A673 (cell line): Measurements from ENCODE around the gene UPF1. TPM values are rescaled to one million over a fixed set of nuclear protein-coding genes. Genes with fewer than 3 reads are reported as not detected.
A peak's percentile ranks its signal among the peaks of the same experiment; 100 is the strongest.

ENCODE experiments used
- BruUV-seq: library from RNA; stranded (reverse); fragments of 400-500 nt; replicated peaks from 2 replicates; lab custom pipeline; 2021; lab: Mats Ljungman, UMichigan
- CTCF ChIA-PET: fragments of 300-600 bp; sonication (Branson Sonifier 250); formaldehyde crosslinking; loops from one replicate; lab custom pipeline; 2022; ENCODE audit warnings: antibody characterized with exemption; lab: Charles Lee
- POLR2A ChIA-PET: fragments of 300-600 bp; sonication (Branson Sonifier 250); formaldehyde crosslinking; loops from one replicate; lab custom pipeline; 2022; ENCODE audit warnings: antibody characterized with exemption; ENCODE audit not compliant: low non-redundant PET; lab: Charles Lee
- DNase-seq: peaks from one replicate; pipeline ENCODE4 v3.0.0-alpha.2; 2015; ENCODE audit warnings: low spot score
- H3K27ac ChIP-seq: fragments of 200-600 bp; sonication (generic); 2 replicates; pipeline ENCODE4 v1.5.1; 2016; ENCODE audit warnings: mixed run types, low read depth, mild to moderate bottlenecking, mixed read lengths, antibody characterized with exemption, low read length; ENCODE audit not compliant: poor library complexity, severe bottlenecking
- H3K27me3 ChIP-seq: fragments of 200-600 bp; sonication (generic); replicated peaks from 2 replicates; pipeline ENCODE4 v1.6.1; 2017; ENCODE audit warnings: mixed run types, low read depth, mild to moderate bottlenecking, mixed read lengths, antibody characterized with exemption, low read length; ENCODE audit not compliant: insufficient read depth, poor library complexity
- H3K36me3 ChIP-seq: fragments of 200-600 bp; sonication (generic); 2 replicates; pipeline ENCODE4 v1.6.1; 2016; ENCODE audit warnings: mixed run types, mild to moderate bottlenecking, mixed read lengths, antibody characterized with exemption, low read length; ENCODE audit not compliant: insufficient read depth, poor library complexity, severe bottlenecking
- H3K4me1 ChIP-seq: fragments of 200-600 bp; sonication (generic); 2 replicates; pipeline ENCODE4 v1.6.1; 2017; ENCODE audit warnings: mixed run types, mild to moderate bottlenecking, mixed read lengths, antibody characterized with exemption, low read length; ENCODE audit not compliant: insufficient read depth, poor library complexity, severe bottlenecking
- H3K4me3 ChIP-seq: fragments of 200-600 bp; sonication (generic); 2 replicates; pipeline ENCODE4 v1.5.1; 2016; ENCODE audit warnings: low read depth, mixed run types, mild to moderate bottlenecking, mixed read lengths, low read length; ENCODE audit not compliant: poor library complexity, severe bottlenecking
- H3K9me3 ChIP-seq: fragments of 200-600 bp; sonication (generic); 2 replicates; pipeline ENCODE4 v1.6.1; 2016; ENCODE audit warnings: mixed run types, low read depth, mild to moderate bottlenecking, mixed read lengths, antibody characterized with exemption, low read length; ENCODE audit not compliant: poor library complexity, severe bottlenecking
- CTCF ChIP-seq: fragments of 300-800, 200-600 bp; sonication (generic); conservative IDR thresholded peaks from 2 replicates; pipeline ENCODE4 v1.5.1; 2017; ENCODE audit warnings: low read depth, mild to moderate bottlenecking, antibody characterized with exemption, low read length, moderate library complexity, mixed read lengths
- EZH2 ChIP-seq: fragments of 200-600 bp; sonication (generic); IDR thresholded peaks from 2 replicates; pipeline ENCODE4 v1.6.1; 2017; ENCODE audit warnings: borderline replicate concordance, low read depth, mild to moderate bottlenecking, mixed read lengths, antibody characterized with exemption, low read length; ENCODE audit not compliant: poor library complexity, severe bottlenecking
- intact Hi-C: fragments of 100-400 bp; cut with micrococcal nuclease; formaldehyde crosslinking; loops from one replicate; pipeline ENCODE4 v1.10.0; 2022; ENCODE audit not compliant: unreplicated experiment
- total RNA-seq: library from RNA; stranded (reverse); gene quantifications from 2 replicates; pipeline ENCODE4 v1.2.3, GENCODE V29; 2021

Gene UPF1
- total RNA-seq, 1 experiment from 2014 or later, result 83.8 TPM

- Histone ChIP-seq H3K4me3 (peak overlapping the region; percentile 29), H3K36me3 (no peaks in the 10 kb centered on the region), H3K4me1 (peaks cover 14% of the 10 kb centered on the region), H3K27me3 (peaks cover 50% of the 10 kb centered on the region), H3K9me3 (no peaks in the 10 kb centered on the region), H3K27ac (no peak overlapping the region)
- ChIA-PET CTCF (no interaction called here), POLR2A (no interaction called here)
- intact Hi-C loops, result no loop called here
- DNase-seq, result no peak
- TF ChIP-seq CTCF (no peak), EZH2 (peak; percentile 59)
- BruUV-seq, result no TSS peak
Observed at GRCh38 chr19:18789422-18789869, 42.3 kb upstream of the UPF1 start.

GRCh38 chr19:18789883-18790565 is 41.7 kb upstream of the UPF1 start:
- Histone ChIP-seq H3K27me3 (peaks cover 50% of the 10 kb centered on the region), H3K4me1 (peaks cover 14% of the 10 kb centered on the region), H3K36me3 (no peaks in the 10 kb centered on the region), H3K4me3 (peak overlapping the region; percentile 29), H3K27ac (no peak overlapping the region), H3K9me3 (no peaks in the 10 kb centered on the region)
- TF ChIP-seq CTCF (no peak), EZH2 (no peak)
- DNase-seq, result peak; percentile 72
- no TSS peak for BruUV-seq
- intact Hi-C loops, result no loop called here
- POLR2A ChIA-PET, result no interaction called here
- CTCF ChIA-PET, result no interaction called here

GRCh38 chr19:18790566-18791314 is 41.0 kb upstream of the UPF1 start, which contains the start of gene COMP:
Gene COMP (minus strand): TSS chr19:18791305. CDS start chr19:18791269, 36 bp downstream.
- no peak within 1 kb of the TSS for H3K27ac ChIP-seq
- H3K27me3 ChIP-seq, result peaks cover 50% of the 10 kb centered on the region
- H3K36me3 ChIP-seq, result no peaks in the 10 kb centered on the region
- H3K4me1 ChIP-seq, result peaks cover 6% of the 10 kb centered on the region
- ChIA-PET POLR2A (no interaction called here), CTCF (no interaction called here)
- peak within 1 kb of the TSS; percentile 29 for H3K4me3 ChIP-seq
- DNase-seq, result no peak
- no peak for TF ChIP-seq CTCF
- TF ChIP-seq EZH2, result peak; percentile 98
- no TSS peak for BruUV-seq
- no peaks in the 10 kb centered on the region for H3K9me3 ChIP-seq
- intact Hi-C loops, result no loop called here
